Measurements from ENCODE around the gene PLSCR3. TPM values are rescaled to one million over a fixed set of nuclear protein-coding genes. Genes with fewer than 3 reads are reported as not detected.

PLSCR3 gene
- total RNA-seq, 2 donors from 2014 or later = 60.5 to 62.6 TPM

Other genes with a start within 250 kb of the PLSCR3 start
- gene ASGR1, start 215.2 kb downstream of the PLSCR3 start, total RNA-seq = 1 to 10 TPM; 1.5 to 2.1 TPM
- gene DLG4, start 174.7 kb downstream of the PLSCR3 start, total RNA-seq = 10 to 100 TPM; 16.2 to 16.7 TPM
- 100 to 1,000 TPM; 335 to 386 TPM for gene ACADVL, start 174.6 kb downstream of the PLSCR3 start, total RNA-seq
- gene DVL2, start 160.0 kb downstream of the PLSCR3 start, total RNA-seq = 10 to 100 TPM; 49.5 to 54.8 TPM
- 10 to 100 TPM; 28.9 to 32.2 TPM for gene PHF23, start 155.1 kb downstream of the PLSCR3 start, total RNA-seq
- gene GABARAP, start 152.1 kb downstream of the PLSCR3 start, total RNA-seq = 100 to 1,000 TPM; 244 to 246 TPM
- gene CTDNEP1, start 142.8 kb downstream of the PLSCR3 start, total RNA-seq = 100 to 1,000 TPM; 184 to 186 TPM
- 10 to 100 TPM; 62.1 to 89.5 TPM for gene ELP5, start 142.3 kb downstream of the PLSCR3 start, total RNA-seq
- gene CLDN7, start 132.0 kb downstream of the PLSCR3 start, total RNA-seq = 1 to 10 TPM; 1.9 to 3.1 TPM
- under 1 TPM; 0.07 to 0.17 TPM for gene SLC2A4, start 112.8 kb downstream of the PLSCR3 start, total RNA-seq
- gene YBX2, start 99.9 kb downstream of the PLSCR3 start, total RNA-seq = 1 to 10 TPM; 3.6 to 9.5 TPM
- 100 to 1,000 TPM; 547 to 594 TPM for gene EIF5A, start 86.9 kb downstream of the PLSCR3 start, total RNA-seq
- gene GPS2, start 79.2 kb downstream of the PLSCR3 start, total RNA-seq = 10 to 100 TPM; 50.5 to 50.7 TPM
- gene NEURL4, start 65.2 kb downstream of the PLSCR3 start, total RNA-seq = 10 to 100 TPM; 35.7 to 37.6 TPM
- 100 to 1,000 TPM; 690 to 708 TPM for gene ACAP1, start 58.0 kb downstream of the PLSCR3 start, total RNA-seq
- 1 to 10 TPM; 4.9 to 5.5 TPM for gene KCTD11, start 42.4 kb downstream of the PLSCR3 start, total RNA-seq
- gene TMEM95, start 39.4 kb downstream of the PLSCR3 start, total RNA-seq = under 1 TPM in 1 of 2 donors, not detected in 1; 0.34 TPM
- 1 to 10 TPM; 5.5 to 6.5 TPM for gene TNK1, start 13.4 kb downstream of the PLSCR3 start, total RNA-seq
- gene TMEM256, start 9.6 kb upstream of the PLSCR3 start, total RNA-seq = 10 to 100 TPM; 64.8 to 88.2 TPM
- 10 to 100 TPM; 17.4 to 19.8 TPM for gene NLGN2, start 13.3 kb upstream of the PLSCR3 start, total RNA-seq
- gene SPEM1, start 25.8 kb upstream of the PLSCR3 start, total RNA-seq = under 1 TPM; 0.58 to 0.67 TPM
- gene SPEM2, start 31.1 kb upstream of the PLSCR3 start, total RNA-seq = not detected
- not detected for gene SPEM3, start 34.3 kb upstream of the PLSCR3 start, total RNA-seq
- gene TMEM102, start 40.9 kb upstream of the PLSCR3 start, total RNA-seq = 10 to 100 TPM; 11.3 to 11.7 TPM
- gene FGF11, start 45.0 kb upstream of the PLSCR3 start, total RNA-seq = 1 to 10 TPM; 4.9 to 5.3 TPM
- 10 to 100 TPM; 25.5 to 26.8 TPM for gene CHRNB1, start 50.5 kb upstream of the PLSCR3 start, total RNA-seq
- 10 to 100 TPM; 28.5 to 29.0 TPM for gene ZBTB4, start 85.1 kb upstream of the PLSCR3 start, total RNA-seq
- gene SLC35G6, start 86.9 kb upstream of the PLSCR3 start, total RNA-seq = under 1 TPM in 1 of 2 donors, not detected in 1; 0.25 TPM
- gene POLR2A, start 89.8 kb upstream of the PLSCR3 start, total RNA-seq = 100 to 1,000 TPM; 211 to 249 TPM
- 10 to 100 TPM; 23.2 to 25.5 TPM for gene TNFSF12, start 154.5 kb upstream of the PLSCR3 start, total RNA-seq
- 1 to 10 TPM; 4.3 to 7.8 TPM for gene TNFSF13, start 164.2 kb upstream of the PLSCR3 start, total RNA-seq
- gene SENP3, start 167.4 kb upstream of the PLSCR3 start, total RNA-seq = 10 to 100 TPM; 41.8 to 55.3 TPM
- 10 to 100 TPM; 10.3 to 28.1 TPM for gene CD68, start 185.1 kb upstream of the PLSCR3 start, total RNA-seq
- 10 to 100 TPM; 44.0 to 51.9 TPM for gene MPDU1, start 189.3 kb upstream of the PLSCR3 start, total RNA-seq
- gene SOX15, start 195.6 kb upstream of the PLSCR3 start, total RNA-seq = under 1 TPM; 0.34 to 0.86 TPM
- gene FXR2, start 220.4 kb upstream of the PLSCR3 start, total RNA-seq = 10 to 100 TPM; 52.5 to 53.3 TPM
- gene SAT2, start 233.3 kb upstream of the PLSCR3 start, total RNA-seq = 10 to 100 TPM; 47.6 to 48.9 TPM
- under 1 TPM in 1 of 2 donors, not detected in 1; 0.63 TPM for gene SHBG, start 235.6 kb upstream of the PLSCR3 start, total RNA-seq

Data from activated T-cell treated with anti-CD3 and anti-CD28 coated beads, Interleukin-2, amount 50 U/mL, for 72 hours (primary cell).